Ascending aorta (tissue), 2 donors: ENCODE measurements around the gene MCOLN2. TPM values are rescaled to one million over a fixed set of nuclear protein-coding genes. Genes with fewer than 3 reads are reported as not detected.

ENCODE experiments used
- DNase-seq, 2 donors: peaks; one replicate each; pipeline ENCODE4 v3.0.0-alpha.2; 2019; ENCODE audit warnings: low spot score in 2 of 2
- H3K27ac ChIP-seq, 2 donors: fragments of 200-600 bp; sonication (generic); one replicate each; pipeline ENCODE4 v1.5.1; 2016 to 2017; ENCODE audit warnings: mild to moderate bottlenecking in 1 of 2
- H3K27me3 ChIP-seq: fragments of 200-600 bp; sonication (generic); one replicate; pipeline ENCODE4 v1.5.1; 2017
- H3K36me3 ChIP-seq, 2 donors: fragments of 200-600 bp; sonication (generic); one replicate each; pipeline ENCODE4 v1.5.1; 2016
- H3K4me1 ChIP-seq, 2 donors: fragments of 200-600 bp; sonication (generic); one replicate each; pipeline ENCODE4 v1.5.1; 2016 to 2017; ENCODE audit warnings: mild to moderate bottlenecking in 1 of 2
- H3K4me3 ChIP-seq, 2 donors: fragments of 200-600 bp; sonication (generic); one replicate each; pipeline ENCODE4 v1.5.1; 2016 to 2017; ENCODE audit warnings: mild to moderate bottlenecking in 1 of 2
- H3K9me3 ChIP-seq, 2 donors: fragments of 200-600 bp; sonication (generic); one replicate each; pipeline ENCODE4 v1.5.1; 2016
- CTCF ChIP-seq, 3 experiments: fragments of 200-600 bp in 2 of 3; fragments of 450-650 bp in 1 of 3; sonication (generic) in 2 of 3; IDR thresholded peaks; one replicate each; pipeline ENCODE4 v1.5.1; 2016 to 2019; ENCODE audit warnings: antibody characterized with exemption in 3 of 3, mild to moderate bottlenecking in 1 of 3, moderate library complexity in 1 of 3
- intact Hi-C: fragments of 100-400 bp; cut with DNase I; formaldehyde crosslinking; loops from one replicate; pipeline ENCODE4 v1.15.1; 2023
- total RNA-seq: library from RNA; depleted of rRNA; stranded (reverse); fragments of >200 nt; gene quantifications from one replicate; pipeline ENCODE4 v1.1.0, GENCODE V29; 2016

The MCOLN2 gene
- total RNA-seq, 1 donor from 2014 or later = not detected

GRCh38 chr1:84960371-84960770 lies 36.5 kb downstream of the MCOLN2 start:
- no peaks in the 10 kb centered on the region for H3K9me3 ChIP-seq
- peak overlapping the region in 1 of 2 donors; percentile 19 for H3K27ac ChIP-seq
- no peak overlapping the region for H3K4me3 ChIP-seq
- no peaks in the 10 kb centered on the region for H3K36me3 ChIP-seq
- intact Hi-C loops = no loop called here
- H3K27me3 ChIP-seq = no peaks in the 10 kb centered on the region
- no peak for TF ChIP-seq CTCF (IDR thresholded peaks at IDR 0.05)
- peaks cover 0 to 2% of the 10 kb centered on the region in 2 donors for H3K4me1 ChIP-seq
- no peak for DNase-seq

- Histone ChIP-seq H3K4me1 (peaks cover 0 to 2% of the 10 kb centered on the region in 2 donors), H3K27me3 (no peaks in the 10 kb centered on the region), H3K27ac (peak overlapping the region in 1 of 2 donors; percentile 52), H3K9me3 (no peaks in the 10 kb centered on the region), H3K36me3 (no peaks in the 10 kb centered on the region), H3K4me3 (no peak overlapping the region)
- intact Hi-C loops = no loop called here
- DNase-seq = no peak
- TF ChIP-seq CTCF (IDR thresholded peaks at IDR 0.05) = no peak
These were observed 37.6 kb downstream of the MCOLN2 start for GRCh38 chr1:84959294-84959693.

GRCh38 chr1:84957966-84958365 lies 38.9 kb downstream of the MCOLN2 start:
- H3K36me3 ChIP-seq = no peaks in the 10 kb centered on the region
- no peak for DNase-seq
- H3K27me3 ChIP-seq = no peaks in the 10 kb centered on the region
- H3K4me1 ChIP-seq = peaks cover 0 to 5% of the 10 kb centered on the region in 2 donors
- no peak overlapping the region for H3K4me3 ChIP-seq
- intact Hi-C loops = no loop called here
- H3K27ac ChIP-seq = no peak overlapping the region
- no peak for TF ChIP-seq CTCF (IDR thresholded peaks at IDR 0.05)
- no peaks in the 10 kb centered on the region for H3K9me3 ChIP-seq

GRCh38 chr1:84956655-84957054 lies 40.3 kb downstream of the MCOLN2 start:
- no peak for TF ChIP-seq CTCF (IDR thresholded peaks at IDR 0.05)
- intact Hi-C loops = no loop called here
- peaks cover 0 to 5% of the 10 kb centered on the region in 2 donors for H3K4me1 ChIP-seq

GRCh38 chr1:84956097-84956496 lies 40.8 kb downstream of the MCOLN2 start:
- Histone ChIP-seq H3K4me3 (no peak overlapping the region), H3K36me3 (no peaks in the 10 kb centered on the region), H3K27me3 (no peaks in the 10 kb centered on the region), H3K4me1 (peaks cover 0 to 5% of the 10 kb centered on the region in 2 donors), H3K27ac (no peak overlapping the region), H3K9me3 (no peaks in the 10 kb centered on the region)
- no peak for DNase-seq
- TF ChIP-seq CTCF (IDR thresholded peaks at IDR 0.05) = no peak
- intact Hi-C loops = no loop called here

More at GRCh38 chr1:84956655-84957054, 40.3 kb downstream of the MCOLN2 start:
- H3K27ac ChIP-seq = no peak overlapping the region
- no peak for DNase-seq
- no peak overlapping the region for H3K4me3 ChIP-seq
- H3K9me3 ChIP-seq = no peaks in the 10 kb centered on the region
- no peaks in the 10 kb centered on the region for H3K27me3 ChIP-seq
- H3K36me3 ChIP-seq = no peaks in the 10 kb centered on the region

- H3K36me3 ChIP-seq = no peaks in the 10 kb centered on the region
- no peak for DNase-seq
- TF ChIP-seq CTCF (IDR thresholded peaks at IDR 0.05) = no peak
- intact Hi-C loops = loop anchor here (5.0 kb wide), 1 partner anchor 48 kb away; the partner anchor contains the start of gene MCOLN2
- peaks cover 0 to 2% of the 10 kb centered on the region in 2 donors for H3K4me1 ChIP-seq
- H3K9me3 ChIP-seq = peaks cover 0 to 3% of the 10 kb centered on the region in 2 donors
- no peak overlapping the region for H3K4me3 ChIP-seq
- H3K27me3 ChIP-seq = no peaks in the 10 kb centered on the region
- no peak overlapping the region for H3K27ac ChIP-seq
These were observed 47.2 kb downstream of the MCOLN2 start for GRCh38 chr1:84949664-84950063.
